Neural crest cell (in vitro differentiated cells): ENCODE data around the gene IL17A. TPM values are rescaled to one million over a fixed set of nuclear protein-coding genes. Genes with fewer than 3 reads are reported as not detected.

Experiments used
- DNase-seq: peaks from one replicate; pipeline ENCODE4 v3.0.0; 2021; ENCODE audit warnings: low read depth, mixed read lengths, low spot score
- H3K27ac Mint-ChIP-seq: one replicate; pipeline ENCODE4 v1.8.0; 2021; ENCODE audit warnings: mild to moderate bottlenecking, mixed read lengths; ENCODE audit not compliant: unreplicated experiment
- H3K27me3 Mint-ChIP-seq: 2 replicates; pipeline ENCODE4 v1.8.0; 2021; ENCODE audit warnings: low read depth, mild to moderate bottlenecking, mixed read lengths
- H3K36me3 Mint-ChIP-seq: 2 replicates; pipeline ENCODE4 v1.8.0; 2021; ENCODE audit warnings: low read depth, mild to moderate bottlenecking, mixed read lengths
- H3K4me1 Mint-ChIP-seq: 2 replicates; pipeline ENCODE4 v1.8.0; 2021; ENCODE audit warnings: mixed read lengths
- H3K4me3 Mint-ChIP-seq: one replicate; pipeline ENCODE4 v1.8.0; 2021; ENCODE audit warnings: mild to moderate bottlenecking, mixed read lengths
- H3K9me3 Mint-ChIP-seq: 2 replicates; pipeline ENCODE4 v1.8.0; 2021; ENCODE audit warnings: mixed read lengths
- CTCF ChIP-seq: fragments of 200-600 bp; sonication (generic); conservative IDR thresholded peaks from 2 replicates; pipeline ENCODE4 v1.5.0; 2021; ENCODE audit warnings: antibody characterized with exemption, mild to moderate bottlenecking
- total RNA-seq: library from RNA; stranded (reverse); gene quantifications from 2 replicates; pipeline ENCODE4 v1.2.1, GENCODE V29; 2021

Gene IL17A
- total RNA-seq, 1 donor from 2014 or later = not detected

GRCh38 chr6:52142556-52142955, 43.6 kb upstream of the IL17A start:
- no peak for DNase-seq
- Mint-ChIP-seq H3K36me3 (no peaks in the 10 kb centered on the region), H3K27ac (no peak overlapping the region), H3K4me3 (no peak overlapping the region), H3K27me3 (peaks cover 36% of the 10 kb centered on the region), H3K9me3 (no peaks in the 10 kb centered on the region), H3K4me1 (no peaks in the 10 kb centered on the region)
- no peak for TF ChIP-seq CTCF

- Mint-ChIP-seq H3K27me3 (peaks cover 40% of the 10 kb centered on the region), H3K9me3 (no peaks in the 10 kb centered on the region), H3K36me3 (no peaks in the 10 kb centered on the region), H3K4me3 (no peak overlapping the region), H3K4me1 (no peaks in the 10 kb centered on the region), H3K27ac (no peak overlapping the region)
- no peak for TF ChIP-seq CTCF
- DNase-seq = no peak
Measured at GRCh38 chr6:52143551-52143950, 42.6 kb upstream of the IL17A start.

- no peaks in the 10 kb centered on the region for H3K4me1 Mint-ChIP-seq
- H3K9me3 Mint-ChIP-seq = no peaks in the 10 kb centered on the region
- no peak for DNase-seq
- no peak overlapping the region for H3K27ac Mint-ChIP-seq
- H3K4me3 Mint-ChIP-seq = no peak overlapping the region
- no peak for TF ChIP-seq CTCF
- peaks cover 44% of the 10 kb centered on the region for H3K27me3 Mint-ChIP-seq
- H3K36me3 Mint-ChIP-seq = no peaks in the 10 kb centered on the region
Measured at GRCh38 chr6:52144196-52145076, 41.7 kb upstream of the IL17A start.

- Mint-ChIP-seq H3K27me3 (peaks cover 43% of the 10 kb centered on the region), H3K4me1 (no peaks in the 10 kb centered on the region), H3K36me3 (no peaks in the 10 kb centered on the region), H3K9me3 (no peaks in the 10 kb centered on the region), H3K4me3 (no peak overlapping the region), H3K27ac (no peak overlapping the region)
- TF ChIP-seq CTCF = no peak
- DNase-seq = no peak
Measured at GRCh38 chr6:52146851-52147445, 39.2 kb upstream of the IL17A start.

GRCh38 chr6:52149076-52149475, 37.1 kb upstream of the IL17A start:
- no peak overlapping the region for H3K4me3 Mint-ChIP-seq
- no peak overlapping the region for H3K27ac Mint-ChIP-seq
- no peaks in the 10 kb centered on the region for H3K9me3 Mint-ChIP-seq
- DNase-seq = no peak
- no peak for TF ChIP-seq CTCF
- H3K4me1 Mint-ChIP-seq = no peaks in the 10 kb centered on the region
- H3K36me3 Mint-ChIP-seq = no peaks in the 10 kb centered on the region
- H3K27me3 Mint-ChIP-seq = peaks cover 35% of the 10 kb centered on the region
